ENCODE measurements around the gene SYNE3.
"Not testable (repeated sequence)": the region's sequence is repeated elsewhere in the genome, so short reads cannot be mapped to it uniquely, and the experiment has no call there.

SYNE3 gene

DNA sequence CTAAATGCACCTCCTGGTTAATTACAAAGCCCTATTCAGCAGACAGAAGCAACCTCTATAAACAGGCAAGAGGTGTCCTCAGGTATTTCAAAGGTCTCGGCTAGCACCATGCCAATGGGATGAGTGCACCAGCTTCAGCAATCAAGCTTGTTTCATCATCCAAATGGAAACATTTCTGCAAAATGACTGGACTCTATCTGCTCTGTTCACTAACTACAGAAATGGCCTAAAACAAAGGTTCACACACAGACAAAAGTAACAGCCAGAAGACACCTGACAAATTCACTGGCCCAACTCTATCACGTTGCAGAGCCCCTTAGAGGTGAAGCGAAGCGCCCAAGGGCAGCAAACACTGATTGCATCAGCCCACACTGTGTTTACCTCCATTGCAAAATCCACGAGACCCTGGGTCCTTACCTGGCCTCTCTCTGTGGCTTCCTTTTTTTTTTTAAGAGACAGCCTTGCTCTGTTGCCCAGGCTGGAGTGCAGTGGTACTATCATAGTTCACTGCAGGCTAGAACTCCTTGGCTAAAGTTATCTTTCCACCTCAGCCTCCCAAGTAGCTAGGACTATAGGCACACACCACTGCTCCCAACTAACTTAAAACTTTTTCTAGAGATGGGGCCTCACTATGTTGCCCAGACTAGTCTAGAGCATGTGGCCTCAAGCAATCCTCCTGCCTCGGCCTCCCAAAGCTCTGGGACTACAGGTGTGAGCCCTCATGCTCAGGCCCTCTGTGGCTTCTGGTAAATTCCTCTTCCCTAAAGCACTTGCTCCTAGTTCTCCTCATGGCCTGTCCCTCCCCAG lies 8.5 kb upstream of the SYNE3 start:
- FAIRE-seq (no peak), DNase-seq (ENCODE audit: extremely low spot score, insufficient read length, low read depth) (no peak)

DNA sequence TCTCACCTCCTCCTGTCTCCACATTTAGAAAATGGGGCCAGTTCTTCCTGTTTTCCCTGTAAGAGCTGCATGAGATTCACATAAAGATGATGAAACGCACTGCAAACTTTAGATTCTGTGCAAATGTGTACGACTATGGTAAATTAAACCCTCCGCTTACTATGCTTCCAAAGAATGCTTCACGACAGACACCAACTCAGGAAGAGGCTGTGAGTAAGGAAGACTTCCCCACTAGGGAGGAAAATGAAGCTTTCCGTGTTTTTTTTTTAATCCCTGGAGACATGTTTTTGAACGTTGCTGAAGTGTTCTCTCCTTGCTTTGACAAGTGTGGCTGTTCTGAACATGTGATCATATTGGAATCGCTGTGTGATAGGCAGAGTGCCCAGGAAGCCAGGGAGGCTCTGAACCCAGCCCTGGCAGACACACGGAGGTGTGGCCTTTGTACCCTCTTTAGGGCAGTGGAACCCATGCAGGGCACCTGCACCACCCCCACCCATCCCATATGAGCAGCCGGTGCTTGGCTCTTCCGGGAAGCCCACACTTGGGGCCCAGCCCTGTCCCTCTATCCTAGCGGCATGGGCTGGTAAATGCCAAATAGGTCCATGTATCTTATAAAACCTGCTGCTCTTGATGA lies 7.5 kb upstream of the SYNE3 start:
- FAIRE-seq (no peak), DNase-seq (ENCODE audit: extremely low spot score, insufficient read length, low read depth) (no peak)

DNA sequence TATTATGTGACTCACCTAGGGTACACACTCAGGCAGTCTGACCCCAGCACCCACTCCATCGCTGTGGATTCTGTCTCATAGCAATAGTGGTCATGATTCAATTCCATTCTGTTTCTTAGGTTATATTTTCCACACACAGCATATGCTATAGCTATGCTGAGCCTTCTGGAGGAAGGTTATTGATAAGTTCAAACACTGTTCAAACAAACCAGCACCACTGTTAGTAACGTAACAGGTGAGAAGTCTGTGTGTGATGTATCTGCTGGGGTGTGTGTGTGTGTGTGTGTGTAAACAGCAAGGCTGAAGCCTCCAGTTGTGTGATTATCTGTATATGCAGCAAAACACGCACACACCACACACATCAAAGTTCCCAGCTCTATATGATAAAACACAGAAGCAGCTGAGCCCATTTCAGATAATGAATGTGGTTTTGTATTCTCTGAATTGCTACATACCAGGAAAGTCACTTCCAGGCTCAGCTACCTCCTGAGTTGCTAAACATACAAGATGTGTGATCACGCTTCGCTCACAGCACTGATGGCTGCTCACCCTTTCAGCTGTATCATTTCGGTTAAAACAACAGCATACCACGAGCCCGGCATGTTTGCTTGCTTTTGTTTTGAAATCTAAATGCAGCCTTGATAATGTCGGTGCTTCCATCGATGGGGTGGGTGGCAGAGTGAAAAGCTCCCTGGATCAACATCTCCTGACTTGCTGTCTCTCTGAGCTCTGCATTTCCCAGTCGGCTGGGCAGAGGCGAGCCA lies 6.8 kb upstream of the SYNE3 start:
- FAIRE-seq (no peak), DNase-seq (ENCODE audit: extremely low spot score, insufficient read length, low read depth) (no peak)

DNA sequence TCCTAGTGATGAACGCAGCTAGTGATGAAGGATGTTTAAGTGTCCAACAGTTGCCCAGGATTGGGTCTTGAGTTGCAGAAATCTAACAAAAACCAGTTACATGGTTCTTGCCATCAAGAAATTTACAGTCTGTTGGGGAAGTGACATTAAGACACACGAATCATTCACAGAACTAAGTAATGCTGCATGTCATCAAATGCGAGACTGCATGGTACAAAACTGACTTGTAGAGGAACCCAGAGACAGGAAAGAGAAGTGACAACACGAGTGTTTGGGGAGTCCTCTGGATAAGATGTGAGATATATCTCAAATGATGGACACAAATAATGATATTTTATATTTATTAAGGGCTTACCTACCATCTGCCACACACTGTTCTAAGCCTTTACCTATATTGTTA lies 6.1 kb upstream of the SYNE3 start:
- DNase-seq (ENCODE audit: extremely low spot score, insufficient read length, low read depth), result no peak
- FAIRE-seq, result no peak

DNA sequence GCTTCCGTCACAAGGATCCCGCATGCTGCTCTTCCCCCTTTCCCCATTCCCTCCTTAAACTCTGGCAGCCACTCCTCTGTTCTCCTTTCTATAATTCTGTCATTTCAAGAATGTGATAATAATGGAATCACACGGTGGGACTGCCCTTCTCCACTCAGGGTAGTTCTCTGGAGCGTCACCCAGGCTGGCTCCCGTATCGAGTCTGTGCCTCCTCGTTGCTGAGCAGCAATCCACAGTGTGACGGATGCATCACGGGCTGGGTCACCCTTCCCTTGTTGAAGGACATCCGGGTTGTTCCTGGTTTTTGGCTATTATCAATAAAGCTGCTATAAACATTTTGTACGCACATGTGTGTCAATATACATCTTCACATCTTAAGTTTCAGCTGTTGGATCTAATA lies 5.7 kb upstream of the SYNE3 start:
- FAIRE-seq (no peak), DNase-seq (ENCODE audit: extremely low spot score, insufficient read length, low read depth) (no peak)

DNA sequence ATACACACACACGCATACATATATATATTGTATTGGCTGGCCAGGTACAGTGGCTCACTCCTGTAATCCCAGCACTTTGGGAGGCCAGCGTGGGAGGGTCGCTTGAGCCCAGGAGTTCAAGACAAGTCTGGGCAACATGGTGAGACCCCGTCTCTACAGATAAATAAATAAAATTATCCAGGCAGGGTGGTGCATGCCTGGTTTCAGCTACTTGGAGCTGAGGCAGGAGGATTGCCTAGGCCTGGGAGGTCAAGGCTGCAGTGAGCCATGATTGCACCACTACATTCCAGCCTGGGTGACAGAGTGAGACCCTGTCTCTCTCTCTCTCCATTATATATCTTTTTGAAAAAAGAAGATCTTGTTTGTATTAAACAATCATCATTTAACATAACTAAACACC lies 4.6 kb upstream of the SYNE3 start:
- FAIRE-seq, result no peak
- no peak for DNase-seq (ENCODE audit: extremely low spot score, insufficient read length, low read depth)

DNA sequence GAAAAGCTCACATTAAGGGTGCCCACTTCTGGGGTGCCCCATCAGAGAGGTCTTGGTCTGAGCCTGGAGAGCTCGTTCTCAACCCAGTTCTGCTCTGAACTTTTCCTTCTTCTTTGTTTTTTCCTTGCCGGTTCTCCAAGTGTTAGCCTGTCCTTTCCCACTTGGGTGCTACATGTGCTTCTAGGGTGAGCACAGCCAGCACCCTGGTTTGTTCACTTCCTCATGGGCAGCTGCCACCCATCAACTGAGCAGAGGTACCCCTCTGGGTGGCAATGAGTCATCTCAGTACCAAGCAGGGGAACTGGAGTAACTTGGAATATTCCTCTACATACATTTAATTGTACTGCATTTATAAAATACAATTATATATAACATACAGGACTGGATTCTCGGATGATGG lies 3.9 kb upstream of the SYNE3 start:
- FAIRE-seq (no peak), DNase-seq (ENCODE audit: extremely low spot score, insufficient read length, low read depth) (no peak)

DNA sequence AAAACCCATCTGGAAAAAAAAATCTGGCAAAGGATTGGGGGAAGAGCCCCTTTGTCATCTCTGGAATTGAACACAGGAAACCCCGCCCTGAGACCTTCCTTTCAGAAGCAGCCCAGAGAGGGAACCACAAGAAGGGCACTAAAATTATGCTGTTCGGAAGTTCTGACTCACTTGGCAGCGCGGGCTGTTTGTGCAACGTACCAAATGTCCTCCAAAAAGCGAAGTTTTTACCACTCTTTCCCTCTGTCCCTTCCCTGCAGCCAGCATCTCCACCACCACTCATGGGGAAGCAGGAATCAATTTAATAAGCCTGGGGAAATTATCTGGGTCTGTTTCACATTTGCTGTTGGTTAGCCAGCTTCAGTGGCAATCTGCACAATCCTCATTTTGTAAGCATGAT lies 3.2 kb upstream of the SYNE3 start:
- no peak for DNase-seq (ENCODE audit: extremely low spot score, insufficient read length, low read depth)
- peak; percentile 84 for FAIRE-seq

DNA sequence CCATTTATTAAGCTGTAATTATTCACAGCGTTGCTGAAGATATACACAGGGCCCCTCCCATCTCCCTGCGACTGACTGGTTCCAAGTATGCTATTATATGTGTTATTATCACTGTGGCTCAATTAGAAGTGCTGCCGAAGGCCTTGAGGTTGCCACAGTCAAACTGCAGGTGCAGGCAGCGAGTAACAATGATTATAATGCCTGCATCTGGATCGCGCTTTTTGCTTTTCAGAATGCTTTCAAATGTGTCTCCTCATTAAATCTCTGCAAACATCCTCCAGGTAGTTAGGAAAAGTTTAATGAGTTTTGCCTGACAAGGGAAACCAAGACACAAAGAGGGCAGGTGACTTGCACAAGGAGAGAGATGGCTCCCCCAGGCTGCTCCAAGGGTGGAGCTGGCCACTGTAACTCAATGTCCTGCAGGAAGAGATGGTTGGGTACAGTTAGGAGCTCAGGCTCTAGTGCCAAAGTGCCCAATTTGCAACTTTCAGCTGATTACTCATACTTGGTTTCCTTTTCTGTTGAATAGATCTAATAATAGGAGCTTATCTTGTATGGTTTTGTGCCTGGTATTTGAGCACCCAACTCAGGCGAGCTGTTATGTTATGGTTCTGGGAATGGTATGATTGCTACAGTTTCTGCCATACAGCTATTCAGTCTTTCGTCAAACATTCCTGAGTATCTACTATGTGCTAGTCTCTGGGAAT lies 1.7 kb upstream of the SYNE3 start:
- peak; percentile 71 for FAIRE-seq
- no peak for DNase-seq (ENCODE audit: extremely low spot score, insufficient read length, low read depth)

DNA sequence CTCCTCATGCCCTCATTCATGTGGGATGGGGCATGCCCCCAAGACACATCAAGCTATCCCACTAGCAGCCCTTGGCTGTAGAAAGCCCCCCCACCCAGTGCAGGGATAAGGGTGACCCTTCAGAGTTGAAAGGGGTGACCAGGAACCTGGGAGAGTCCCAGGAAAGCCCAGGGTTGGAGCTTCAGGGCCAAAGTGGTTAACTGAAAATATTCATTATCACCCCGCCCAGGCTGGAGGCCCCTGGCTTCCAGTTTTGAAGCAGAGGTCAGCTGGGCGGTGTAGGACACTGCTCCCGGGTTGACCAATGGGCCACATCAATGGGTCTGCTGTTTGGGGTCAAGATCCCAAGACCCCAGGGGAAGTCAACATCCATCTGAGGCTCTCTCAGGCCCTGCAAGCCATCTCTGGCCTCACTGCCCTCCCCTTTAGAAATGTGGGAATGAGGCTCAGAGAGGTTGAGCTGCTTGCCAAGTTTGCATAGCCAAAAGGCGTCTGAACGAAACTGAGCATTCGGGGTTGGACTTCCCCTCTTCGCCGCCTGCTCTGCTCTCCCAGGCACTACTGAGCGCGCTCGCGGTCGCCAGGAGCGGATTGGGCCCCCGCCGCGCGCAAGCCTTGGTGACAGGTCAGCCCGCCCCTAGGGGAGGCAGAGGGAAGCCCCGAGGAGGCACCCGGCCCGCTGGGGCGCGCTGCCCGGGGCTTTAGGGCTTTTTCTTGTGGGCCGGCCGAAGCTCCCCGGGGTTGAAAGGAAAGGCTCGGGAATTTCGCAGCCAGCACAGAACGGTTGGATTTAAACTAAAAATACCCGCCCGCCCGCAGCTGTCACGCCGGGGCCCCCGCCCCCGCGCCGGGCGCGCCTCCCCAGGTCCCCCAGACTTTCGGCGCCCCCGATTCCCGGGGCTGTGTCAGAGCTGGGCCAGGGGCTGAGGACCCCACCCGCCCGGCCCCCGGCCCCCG lies 576 bp downstream of the SYNE3 start:
- FAIRE-seq (peak; percentile 93), DNase-seq (ENCODE audit: extremely low spot score, insufficient read length, low read depth) (peak; percentile 80)

DNA sequence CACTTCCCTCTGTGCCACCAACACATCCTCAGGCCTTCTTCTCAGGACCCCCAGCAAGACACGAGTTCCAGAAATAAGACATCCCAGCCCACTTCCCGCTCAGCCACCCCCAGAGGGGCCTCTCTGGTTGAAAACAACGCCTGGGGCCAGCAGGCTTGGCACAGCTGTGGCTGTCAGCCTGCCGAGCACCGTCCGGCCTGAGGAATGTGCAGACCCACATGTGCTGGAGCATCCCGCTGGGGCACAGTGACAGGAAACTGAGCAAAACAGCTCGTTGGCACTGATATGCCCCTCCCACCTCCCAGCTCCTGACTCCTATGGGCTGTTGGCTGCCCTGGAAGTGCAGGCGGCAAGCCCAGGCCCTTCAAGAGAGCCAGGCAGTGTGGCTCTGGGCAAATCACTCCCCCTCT lies 1.4 kb downstream of the SYNE3 start:
- DNase-seq (ENCODE audit: extremely low spot score, insufficient read length, low read depth) (no peak), FAIRE-seq (peak; percentile 39)

DNA sequence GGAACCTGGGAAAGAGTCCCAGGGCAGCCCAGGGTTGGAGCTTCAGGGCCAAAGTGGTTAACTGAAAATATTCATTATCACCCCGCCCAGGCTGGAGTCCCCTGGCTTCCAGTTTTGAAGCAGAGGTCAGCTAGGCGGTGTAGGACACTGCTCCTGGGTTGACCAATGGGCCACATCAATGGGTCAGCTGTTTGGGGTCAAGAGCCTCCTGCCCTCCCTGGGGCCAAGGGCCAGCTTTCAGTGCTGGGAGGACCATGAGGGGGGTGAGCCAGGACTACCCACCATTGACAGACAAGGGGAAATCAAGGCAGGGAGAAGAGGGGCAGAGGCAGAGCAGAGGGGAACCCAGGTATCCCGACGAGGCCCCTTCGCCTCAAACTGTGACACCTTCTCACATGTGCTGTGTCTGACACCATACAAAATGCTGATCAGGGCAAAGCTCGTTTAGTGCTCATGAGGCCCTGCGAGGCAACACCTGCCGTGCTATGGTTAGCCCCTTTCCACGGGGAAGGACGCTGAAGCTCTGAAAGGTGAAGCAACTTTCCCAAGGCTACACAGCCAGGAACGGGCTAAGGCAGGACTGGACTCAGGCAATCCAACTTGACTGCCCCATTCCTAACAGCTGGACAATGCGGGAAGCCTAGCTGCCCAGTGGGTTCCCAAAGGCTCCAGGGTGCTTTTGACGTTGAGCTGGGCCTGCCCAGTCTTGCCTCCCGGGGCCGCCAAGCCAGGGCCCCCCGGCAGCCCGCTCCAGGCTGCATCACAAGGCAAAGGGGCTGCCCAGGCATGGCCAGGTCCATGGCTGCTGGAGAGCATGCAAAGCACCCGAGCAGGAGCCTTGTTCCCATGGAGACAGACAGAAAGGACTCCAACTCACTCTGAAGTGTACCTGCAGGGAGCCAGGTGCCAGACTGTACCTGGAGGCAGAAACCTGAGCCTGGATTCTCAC lies 2.0 kb downstream of the SYNE3 start:
- FAIRE-seq (no peak), DNase-seq (ENCODE audit: extremely low spot score, insufficient read length, low read depth) (no peak)

DNA sequence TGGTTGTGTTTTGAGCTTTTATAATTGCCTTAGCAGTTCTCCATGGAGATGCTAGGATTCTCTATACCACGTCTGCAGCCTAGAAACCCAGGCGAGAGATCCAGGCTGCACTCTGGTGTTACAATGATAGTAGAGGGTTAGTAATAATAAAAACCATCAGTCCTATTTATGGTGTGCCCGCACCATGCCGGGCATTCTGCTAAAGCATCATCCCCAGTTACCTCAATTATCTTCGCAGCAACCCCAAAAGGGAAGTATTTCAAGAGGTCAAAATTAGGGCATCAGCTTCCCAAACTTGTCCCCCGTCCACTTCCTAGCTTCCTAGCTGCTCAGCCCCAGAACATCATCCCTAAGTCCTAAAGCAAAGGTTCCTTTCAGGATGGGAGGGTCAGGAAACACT lies 3.2 kb downstream of the SYNE3 start:
- DNase-seq (ENCODE audit: extremely low spot score, insufficient read length, low read depth) (no peak), FAIRE-seq (no peak)

DNA sequence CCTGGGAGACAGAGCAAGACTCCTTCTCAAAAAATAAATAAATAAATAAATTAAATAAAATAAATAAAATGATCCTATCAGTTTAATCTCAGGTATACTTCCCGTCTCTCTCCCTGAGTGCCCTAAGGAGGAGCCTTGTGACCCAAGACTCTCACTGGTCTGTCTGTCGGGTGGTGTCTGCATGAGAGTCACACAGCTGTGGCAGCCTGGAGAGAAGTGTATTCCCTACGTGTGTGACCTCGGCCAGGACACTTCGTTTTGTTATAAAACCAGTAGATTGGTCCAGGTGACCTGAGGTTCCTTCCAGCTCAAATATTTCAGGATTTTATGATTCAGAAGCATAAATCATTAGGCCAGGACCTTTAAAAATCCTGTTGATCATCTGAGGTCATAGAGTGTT lies 4.8 kb downstream of the SYNE3 start:
- FAIRE-seq, result no peak

DNA sequence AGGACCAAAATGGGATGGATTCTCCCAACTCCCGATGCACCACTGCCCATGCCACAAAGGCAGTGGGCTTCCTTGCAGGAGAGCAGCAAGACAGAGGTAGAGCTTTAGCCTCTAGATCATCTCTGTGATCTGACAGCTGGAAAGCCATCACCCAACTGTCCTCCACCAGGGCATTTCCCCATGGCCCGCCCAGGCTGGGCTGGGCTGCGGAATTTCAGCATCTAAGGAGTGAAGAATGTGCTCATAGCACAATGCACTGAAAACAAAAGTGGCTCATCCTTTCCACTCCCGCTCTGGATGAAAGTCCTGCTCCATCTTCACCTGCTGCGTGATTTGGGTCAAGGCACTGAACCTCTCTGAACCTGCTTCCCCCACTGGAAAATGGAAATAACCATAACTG lies 5.6 kb downstream of the SYNE3 start:
- FAIRE-seq (no peak), DNase-seq (ENCODE audit: extremely low spot score, insufficient read length, low read depth) (no peak)

More for the DNA sequence above, 4.8 kb downstream of the SYNE3 start:
- no peak for DNase-seq (ENCODE audit: extremely low spot score, insufficient read length, low read depth)

DNA sequence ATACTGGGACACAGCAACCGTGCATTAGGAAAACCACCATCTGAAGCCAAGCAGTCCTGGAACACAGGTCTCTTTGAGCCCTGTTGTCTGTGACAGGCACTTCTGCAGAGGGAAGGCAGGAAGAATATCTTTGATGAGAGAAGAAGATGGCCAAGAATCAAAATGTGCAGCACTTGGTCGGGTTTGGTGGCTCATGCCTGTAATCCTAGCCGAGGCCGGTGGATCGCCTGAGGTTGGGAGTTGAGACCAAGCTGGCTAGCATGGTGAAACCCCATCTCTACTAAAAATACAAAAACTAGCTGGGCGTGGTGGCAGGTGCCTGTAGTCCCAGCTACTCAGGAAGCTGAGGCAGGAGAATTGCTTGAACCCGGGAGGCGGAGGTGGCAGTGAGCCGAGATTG lies 6.1 kb downstream of the SYNE3 start:
- FAIRE-seq; DNase-seq (ENCODE audit: extremely low spot score, insufficient read length, low read depth): not testable (repeated sequence)

DNA sequence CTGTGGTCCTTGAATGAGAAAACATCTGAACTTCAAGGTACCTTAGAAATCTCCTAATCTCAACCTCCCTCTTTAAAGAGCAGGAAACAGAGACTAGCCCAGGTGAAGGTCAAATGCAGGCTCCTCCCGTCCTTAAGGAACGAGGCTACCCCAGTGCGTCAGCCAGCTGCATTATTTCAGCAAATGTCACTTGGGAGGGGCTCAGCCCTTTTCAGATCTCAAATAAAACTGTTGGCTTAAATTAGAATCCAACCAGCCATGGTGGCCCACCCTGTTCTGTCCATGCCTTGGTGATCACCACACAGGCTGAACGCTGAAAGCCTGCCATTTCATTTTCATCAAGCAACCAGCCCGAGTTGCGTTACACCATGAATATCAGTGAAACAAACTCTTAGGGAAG lies 7.0 kb downstream of the SYNE3 start:
- DNase-seq (ENCODE audit: extremely low spot score, insufficient read length, low read depth) (no peak), FAIRE-seq (no peak)

DNA sequence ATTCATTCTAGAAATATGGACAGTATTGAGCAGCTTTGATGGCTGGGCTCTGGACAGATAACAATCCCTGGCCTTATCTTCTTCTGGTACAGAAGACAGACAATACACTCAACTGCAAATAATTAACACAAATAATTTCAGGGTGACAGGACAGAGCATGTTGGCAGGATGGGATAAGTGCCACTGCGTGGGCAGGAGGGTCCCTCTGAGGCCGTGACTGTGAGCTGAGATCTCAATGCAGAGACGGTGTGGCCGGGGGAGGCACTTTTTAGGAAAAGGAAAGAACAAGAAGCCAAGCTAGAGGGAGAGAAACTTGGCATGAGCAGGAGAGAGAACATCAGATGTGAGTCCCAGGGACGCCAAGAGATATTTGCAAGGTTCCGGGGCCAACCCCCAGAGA lies 8.1 kb downstream of the SYNE3 start:
- FAIRE-seq (peak; percentile 18), DNase-seq (ENCODE audit: extremely low spot score, insufficient read length, low read depth) (no peak)

All from GM18507 (cell line).